ENCODE data around the gene ZCCHC4. TPM values are rescaled to one million over a fixed set of nuclear protein-coding genes. Genes with fewer than 3 reads are reported as not detected.

The ZCCHC4 gene
- total RNA-seq, 1 experiment from 2014 or later = 12.3 TPM

GRCh38 chr4:25383647-25384046 is 71.1 kb downstream of the ZCCHC4 start:
- no TSS peak for BruUV-seq (replicated peaks)
- H3K9me2 ChIP-seq (ENCODE audit: insufficient read depth) = no peaks in the 10 kb centered on the region
- intact Hi-C loops (cut with micrococcal nuclease) = no loop called here
- peaks cover 20% of the 10 kb centered on the region for H3K79me2 ChIP-seq (ENCODE audit: insufficient read depth, low read length)
- H3K27ac ChIP-seq (ENCODE audit: low read depth, low read length) = no peak overlapping the region
- POLR2A ChIA-PET = no interaction called here
- H3K36me3 ChIP-seq (ENCODE audit: control insufficient read depth in 1 of 2, insufficient read depth in 2 of 2, low read length in 2 of 2) = peaks cover 12 to 22% of the 10 kb centered on the region in 2 experiments; a peak in 3 of 4 replicates
- H4K20me1 ChIP-seq (ENCODE audit: insufficient read depth) = no peaks in the 10 kb centered on the region
- H3K27me3 ChIP-seq (ENCODE audit: insufficient read depth, low read length) = no peaks in the 10 kb centered on the region
- H3K4me3 ChIP-seq (replicated peaks in 1 of 2; ENCODE audit: low read depth in 1 of 2, low read length in 2 of 2) = no peak overlapping the region
- DNase-seq (ENCODE audit: low read depth, low spot score) = no peak
- H2AFZ ChIP-seq (ENCODE audit: low read depth, low read length, poor library complexity, severe bottlenecking) = no peak overlapping the region
- H3K4me2 ChIP-seq (ENCODE audit: low read length) = no peak overlapping the region
- peaks cover 0 to 2% of the 10 kb centered on the region in 2 experiments; a peak in 1 of 4 replicates for H3K9me3 ChIP-seq (ENCODE audit: control insufficient read depth in 1 of 2, insufficient read depth in 1 of 2, low read depth in 1 of 2, low read length in 2 of 2)
- CTCF ChIA-PET = no interaction called here
- H3K9ac ChIP-seq (ENCODE audit: low read length) = no peak overlapping the region
- peaks cover 0 to 2% of the 10 kb centered on the region in 2 experiments; a peak in 1 of 4 replicates for H3K4me1 ChIP-seq (ENCODE audit: control insufficient read depth in 1 of 2, insufficient read depth in 2 of 2, low read length in 2 of 2)
- TF ChIP-seq CBX3 (IDR thresholded peaks at IDR 0.05; ENCODE audit: low read depth) = no peak
- no peak for TF ChIP-seq CEBPB (IDR thresholded peaks at IDR 0.05; ENCODE audit: low read depth)
- TF ChIP-seq EZH2phosphoT487 (IDR thresholded peaks at IDR 0.05; ENCODE audit: borderline replicate concordance) = no peak
- TF ChIP-seq CTCF (IDR thresholded peaks at IDR 0.05 in 2 of 3, conservative IDR thresholded peaks at IDR 0.05 in 1 of 3; ENCODE audit: borderline replicate concordance in 1 of 3, insufficient read depth in 1 of 3, low read depth in 2 of 3, low read length in 2 of 3) = no peak
- TF ChIP-seq SIN3A (IDR thresholded peaks at IDR 0.05; ENCODE audit: low read depth) = no peak
- no peak for TF ChIP-seq ATF3 (IDR thresholded peaks at IDR 0.05)
- TF ChIP-seq ZNF274 (IDR thresholded peaks at IDR 0.05; ENCODE audit: low read depth, low read length) = no peak
- no peak for TF ChIP-seq EZH2 (IDR thresholded peaks at IDR 0.05)
- no peak for TF ChIP-seq FOSL1 (IDR thresholded peaks at IDR 0.05; ENCODE audit: low read depth)
- TF ChIP-seq POLR2A (IDR thresholded peaks at IDR 0.05; ENCODE audit: borderline replicate concordance, extremely low read depth, insufficient read depth, insufficient read length) = no peak
- TF ChIP-seq RAD21 (IDR thresholded peaks at IDR 0.05; ENCODE audit: low read depth) = no peak
- TF ChIP-seq, protein P1, sequence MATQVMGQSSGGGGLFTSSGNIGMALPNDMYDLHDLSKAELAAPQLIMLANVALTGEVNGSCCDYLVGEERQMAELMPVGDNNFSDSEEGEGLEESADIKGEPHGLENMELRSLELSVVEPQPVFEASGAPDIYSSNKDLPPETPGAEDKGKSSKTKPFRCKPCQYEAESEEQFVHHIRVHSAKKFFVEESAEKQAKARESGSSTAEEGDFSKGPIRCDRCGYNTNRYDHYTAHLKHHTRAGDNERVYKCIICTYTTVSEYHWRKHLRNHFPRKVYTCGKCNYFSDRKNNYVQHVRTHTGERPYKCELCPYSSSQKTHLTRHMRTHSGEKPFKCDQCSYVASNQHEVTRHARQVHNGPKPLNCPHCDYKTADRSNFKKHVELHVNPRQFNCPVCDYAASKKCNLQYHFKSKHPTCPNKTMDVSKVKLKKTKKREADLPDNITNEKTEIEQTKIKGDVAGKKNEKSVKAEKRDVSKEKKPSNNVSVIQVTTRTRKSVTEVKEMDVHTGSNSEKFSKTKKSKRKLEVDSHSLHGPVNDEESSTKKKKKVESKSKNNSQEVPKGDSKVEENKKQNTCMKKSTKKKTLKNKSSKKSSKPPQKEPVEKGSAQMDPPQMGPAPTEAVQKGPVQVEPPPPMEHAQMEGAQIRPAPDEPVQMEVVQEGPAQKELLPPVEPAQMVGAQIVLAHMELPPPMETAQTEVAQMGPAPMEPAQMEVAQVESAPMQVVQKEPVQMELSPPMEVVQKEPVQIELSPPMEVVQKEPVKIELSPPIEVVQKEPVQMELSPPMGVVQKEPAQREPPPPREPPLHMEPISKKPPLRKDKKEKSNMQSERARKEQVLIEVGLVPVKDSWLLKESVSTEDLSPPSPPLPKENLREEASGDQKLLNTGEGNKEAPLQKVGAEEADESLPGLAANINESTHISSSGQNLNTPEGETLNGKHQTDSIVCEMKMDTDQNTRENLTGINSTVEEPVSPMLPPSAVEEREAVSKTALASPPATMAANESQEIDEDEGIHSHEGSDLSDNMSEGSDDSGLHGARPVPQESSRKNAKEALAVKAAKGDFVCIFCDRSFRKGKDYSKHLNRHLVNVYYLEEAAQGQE (IDR thresholded peaks at IDR 0.05; ENCODE audit: low read depth) = no peak
- no peak for TF ChIP-seq TCF7L2 (IDR thresholded peaks at IDR 0.05; ENCODE audit: borderline replicate concordance, extremely low read depth, insufficient read depth, insufficient read length)
- RAD21 ChIA-PET (ENCODE audit: low non-redundant PET in 1 of 2, low total read pairs in 2 of 2, uncharacterized antibody in 2 of 2, unreplicated experiment in 2 of 2) = no interaction called here
- ATAC-seq = no peak
